ENCODE results near the gene GSE1. TPM values are rescaled to one million over a fixed set of nuclear protein-coding genes. Genes with fewer than 3 reads are reported as not detected.

GSE1 gene
- total and polyA plus RNA-seq, 2 of the 13 experiments (the other 11 are each of a cell fraction or from before 2014, with no cell fraction given), result 16.1 to 31.2 TPM

DNA sequence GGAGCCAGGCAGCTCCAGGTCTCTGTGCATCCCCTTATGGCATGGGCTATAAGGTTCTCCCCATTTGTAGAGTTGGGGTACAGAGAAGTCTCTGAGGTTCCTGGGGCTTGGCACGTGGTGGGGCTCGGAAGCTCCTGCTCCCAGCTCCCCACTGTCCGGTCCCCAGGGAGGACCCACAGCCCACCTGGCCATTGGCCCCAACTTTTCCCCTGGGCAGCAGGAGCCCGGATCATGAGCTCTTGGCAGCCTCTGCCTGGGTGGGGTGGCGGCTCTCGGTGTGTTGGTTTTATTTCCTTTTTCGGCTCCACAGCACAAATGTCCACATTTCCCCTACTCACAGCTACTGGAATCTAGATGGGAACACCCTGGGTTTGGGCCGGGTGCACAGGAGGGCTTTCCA lies 30.5 kb downstream of the GSE1 start:
- Histone ChIP-seq H3K27ac (ENCODE audit: extremely low read length, insufficient read depth, low read length) (no peak overlapping the region), H4K20me1 (ENCODE audit: insufficient read depth, low read length) (peaks cover 89% of the 10 kb centered on the region), H3K4me2 (ENCODE audit: low read depth, low read length) (no peak overlapping the region), H2AFZ (ENCODE audit: low read length) (no peak overlapping the region), H3K9ac (ENCODE audit: insufficient read depth, low read depth, low read length) (no peak overlapping the region), H3K4me1 (ENCODE audit: insufficient read depth, low read length) (peaks cover 31% of the 10 kb centered on the region), H3K79me2 (ENCODE audit: insufficient read depth, low read length) (peaks cover 43% of the 10 kb centered on the region), H3K36me3 (replicated peaks in 1 of 2; ENCODE audit: control insufficient read depth in 1 of 2, insufficient read depth in 2 of 2, low read length in 2 of 2) (peaks cover 24 to 60% of the 10 kb centered on the region in 2 experiments; a peak in 4 of 5 replicates), H3K9me3 (ENCODE audit: low read length) (no peaks in the 10 kb centered on the region), H3K4me3 (replicated peaks in 1 of 3; ENCODE audit: insufficient read depth in 1 of 3, low read depth in 2 of 3, low read length in 3 of 3) (no peak overlapping the region), H3K27me3 (ENCODE audit: control insufficient read depth in 1 of 2, insufficient read depth in 2 of 2, low read length in 2 of 2) (no peaks in the 10 kb centered on the region)
- WGBS (ENCODE audit: low lambda C conversion rate), result 97% methylated on average over 7 of the region's 8 CpGs
- ChIA-PET POLR2A (no interaction called here), CTCF (ENCODE audit: low intra/inter-chr PET ratio, low total read pairs) (no interaction called here)
- FAIRE-seq (no peak), DNase-seq (ENCODE audit: low spot score) (no peak), ATAC-seq (no peak)
- in situ Hi-C loops (cut with HindIII; ENCODE audit: extremely low pct_ligation_motif_present, low pct_unique_long_range_greater_than_20kb), result no loop called here
- no peak for TF ChIP-seq ZNF496 (CRISPR knock-in tag; IDR thresholded peaks at IDR 0.05; ENCODE audit: insufficient replicate concordance)
- TF ChIP-seq, protein P1, sequence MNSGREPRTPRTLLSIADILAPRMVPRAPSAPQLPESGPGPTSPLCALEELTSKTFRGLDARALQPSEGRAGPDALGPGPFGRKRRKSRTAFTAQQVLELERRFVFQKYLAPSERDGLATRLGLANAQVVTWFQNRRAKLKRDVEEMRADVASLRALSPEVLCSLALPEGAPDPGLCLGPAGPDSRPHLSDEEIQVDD (CRISPR knock-in tag; IDR thresholded peaks at IDR 0.05; ENCODE audit: borderline replicate concordance), result no peak
- TF ChIP-seq MBNL3 (CRISPR knock-in tag; conservative IDR thresholded peaks at IDR 0.05), result no peak
- no peak for TF ChIP-seq FOXP1 (IDR thresholded peaks at IDR 0.05)
- no peak for TF ChIP-seq FOXP1 (CRISPR knock-in tag; IDR thresholded peaks at IDR 0.05)
- no peak for TF ChIP-seq ZNF75D (CRISPR knock-in tag; IDR thresholded peaks at IDR 0.05; ENCODE audit: borderline replicate concordance)
- no peak for TF ChIP-seq ZSCAN12 (CRISPR knock-in tag; IDR thresholded peaks at IDR 0.05)
- no peak for TF ChIP-seq SKI (IDR thresholded peaks at IDR 0.05; ENCODE audit: partially characterized antibody)
- TF ChIP-seq ZSCAN30 (CRISPR knock-in tag; IDR thresholded peaks at IDR 0.05), result no peak
- TF ChIP-seq, protein P2, sequence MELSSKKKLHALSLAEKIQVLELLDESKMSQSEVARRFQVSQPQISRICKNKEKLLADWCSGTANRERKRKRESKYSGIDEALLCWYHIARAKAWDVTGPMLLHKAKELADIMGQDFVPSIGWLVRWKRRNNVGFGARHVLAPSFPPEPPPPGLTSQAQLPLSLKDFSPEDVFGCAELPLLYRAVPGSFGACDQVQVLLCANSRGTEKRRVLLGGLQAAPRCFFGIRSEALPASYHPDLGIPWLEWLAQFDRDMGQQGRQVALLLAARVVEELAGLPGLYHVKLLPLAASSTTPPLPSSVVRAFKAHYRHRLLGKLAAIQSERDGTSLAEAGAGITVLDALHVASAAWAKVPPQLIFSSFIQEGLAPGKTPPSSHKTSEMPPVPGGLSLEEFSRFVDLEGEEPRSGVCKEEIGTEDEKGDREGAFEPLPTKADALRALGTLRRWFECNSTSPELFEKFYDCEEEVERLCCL (CRISPR knock-in tag; IDR thresholded peaks at IDR 0.05; ENCODE audit: borderline replicate concordance), result no peak
- no peak for TF ChIP-seq NFIC (IDR thresholded peaks at IDR 0.05; ENCODE audit: low read length)
- TF ChIP-seq ZNF264 (CRISPR knock-in tag; IDR thresholded peaks at IDR 0.05), result no peak
- no peak for TF ChIP-seq CENPT (CRISPR knock-in tag; IDR thresholded peaks at IDR 0.05; ENCODE audit: low read depth)
- TF ChIP-seq ZFY (CRISPR knock-in tag; IDR thresholded peaks at IDR 0.05), result no peak
- no peak for TF ChIP-seq SP1 (IDR thresholded peaks at IDR 0.05)
- TF ChIP-seq SP1 (CRISPR knock-in tag; IDR thresholded peaks at IDR 0.05), result no peak
- no peak for TF ChIP-seq ZSCAN29 (CRISPR knock-in tag; conservative IDR thresholded peaks at IDR 0.05)
- no peak for TF ChIP-seq POLR2AphosphoS5 (IDR thresholded peaks at IDR 0.05; ENCODE audit: low read depth, low read length)
- intact Hi-C loops (cut with micrococcal nuclease; ENCODE audit: unreplicated experiment), result no loop called here
- BruUV-seq (replicated peaks), result no TSS peak
